ENCODE measurements around the gene CATSPER4. TPM values are rescaled to one million over a fixed set of nuclear protein-coding genes. Genes with fewer than 3 reads are reported as not detected.

The CATSPER4 gene
- total RNA-seq, 1 donor: not detected

- no peak for DNase-seq (ENCODE audit: low read depth)
- TF ChIP-seq, protein P1, sequence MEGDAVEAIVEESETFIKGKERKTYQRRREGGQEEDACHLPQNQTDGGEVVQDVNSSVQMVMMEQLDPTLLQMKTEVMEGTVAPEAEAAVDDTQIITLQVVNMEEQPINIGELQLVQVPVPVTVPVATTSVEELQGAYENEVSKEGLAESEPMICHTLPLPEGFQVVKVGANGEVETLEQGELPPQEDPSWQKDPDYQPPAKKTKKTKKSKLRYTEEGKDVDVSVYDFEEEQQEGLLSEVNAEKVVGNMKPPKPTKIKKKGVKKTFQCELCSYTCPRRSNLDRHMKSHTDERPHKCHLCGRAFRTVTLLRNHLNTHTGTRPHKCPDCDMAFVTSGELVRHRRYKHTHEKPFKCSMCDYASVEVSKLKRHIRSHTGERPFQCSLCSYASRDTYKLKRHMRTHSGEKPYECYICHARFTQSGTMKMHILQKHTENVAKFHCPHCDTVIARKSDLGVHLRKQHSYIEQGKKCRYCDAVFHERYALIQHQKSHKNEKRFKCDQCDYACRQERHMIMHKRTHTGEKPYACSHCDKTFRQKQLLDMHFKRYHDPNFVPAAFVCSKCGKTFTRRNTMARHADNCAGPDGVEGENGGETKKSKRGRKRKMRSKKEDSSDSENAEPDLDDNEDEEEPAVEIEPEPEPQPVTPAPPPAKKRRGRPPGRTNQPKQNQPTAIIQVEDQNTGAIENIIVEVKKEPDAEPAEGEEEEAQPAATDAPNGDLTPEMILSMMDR (IDR thresholded peaks at IDR 0.05; ENCODE audit: insufficient read depth, low read depth, low read length): no peak
- H3K4me3 ChIP-seq (ENCODE audit: low read depth, low read length): no peak overlapping the region
These were observed 49.5 kb downstream of the CATSPER4 start for GRCh38 chr1:26239936-26240335.

Other genes starting within 250 kb of the CATSPER4 start
- gene PAFAH2, start 192.5 kb upstream of the CATSPER4 start, total RNA-seq: 7.7 and 11.2 TPM in 2 replicates
- 3.9 and 6.0 TPM in 2 replicates for gene EXTL1, start 168.8 kb upstream of the CATSPER4 start, total RNA-seq
- not detected in 2 replicates for gene SLC30A2, start 144.5 kb upstream of the CATSPER4 start, total RNA-seq
- not detected in 2 replicates for gene TRIM63, start 123.0 kb upstream of the CATSPER4 start, total RNA-seq
- 2.6 and 4.8 TPM in 2 replicates for gene PDIK1L, start 78.8 kb upstream of the CATSPER4 start, total RNA-seq
- under 0.01 TPM in 1 of 2 replicates, not detected in the other for gene FAM110D, start 31.5 kb upstream of the CATSPER4 start, total RNA-seq
- not detected in 2 replicates for gene C1orf232, start 21.6 kb upstream of the CATSPER4 start, total RNA-seq
- gene ZNF593, start 20.7 kb upstream of the CATSPER4 start, total RNA-seq: 20.3 and 26.4 TPM in 2 replicates
- 0.32 TPM in 1 of 2 replicates, not detected in the other for gene ZNF593OS, start 18.8 kb upstream of the CATSPER4 start, total RNA-seq
- 0.32 TPM in 1 of 2 replicates, not detected in the other for gene CNKSR1, start 13.1 kb upstream of the CATSPER4 start, total RNA-seq
- 9.3 and 13.0 TPM in 2 replicates for gene CEP85, start 43.6 kb downstream of the CATSPER4 start, total RNA-seq
- gene SH3BGRL3, start 89.5 kb downstream of the CATSPER4 start, total RNA-seq: 18.1 and 26.4 TPM in 2 replicates
- 2.9 and 5.6 TPM in 2 replicates for gene UBXN11, start 116.0 kb downstream of the CATSPER4 start, total RNA-seq
- not detected in 2 replicates for gene CD52, start 127.4 kb downstream of the CATSPER4 start, total RNA-seq
- not detected in 2 replicates for gene CRYBG2, start 163.5 kb downstream of the CATSPER4 start, total RNA-seq
- gene ZNF683, start 182.1 kb downstream of the CATSPER4 start, total RNA-seq: not detected in 2 replicates
- gene LIN28A, start 220.2 kb downstream of the CATSPER4 start, total RNA-seq: not detected in 2 replicates
- 57.7 and 69.1 TPM in 2 replicates for gene DHDDS, start 241.7 kb downstream of the CATSPER4 start, total RNA-seq